Dedifferentiated amniotic fluid mesenchymal stem cell (primary cell): Measurements from ENCODE around the gene SND1.

Experiments
- DNase-seq: peaks from one replicate; pipeline ENCODE4 v3.0.0-alpha.2; 2016; ENCODE audit errors: extremely low spot score

The SND1 gene

GRCh38 chr7:128020159-128020558 lies 368.2 kb downstream of the SND1 start:
- no peak for DNase-seq

- no peak for DNase-seq
Measured at GRCh38 chr7:128021366-128021765, 369.4 kb downstream of the SND1 start.

GRCh38 chr7:128022631-128023532 lies 370.9 kb downstream of the SND1 start:
- peak; percentile 68 for DNase-seq

GRCh38 chr7:128024151-128024550 lies 372.2 kb downstream of the SND1 start:
- no peak for DNase-seq

GRCh38 chr7:128025380-128025779 lies 373.4 kb downstream of the SND1 start:
- no peak for DNase-seq

- DNase-seq = no peak
Measured at GRCh38 chr7:128025819-128026218, 373.8 kb downstream of the SND1 start.

GRCh38 chr7:128026551-128026950 lies 374.6 kb downstream of the SND1 start:
- no peak for DNase-seq

- DNase-seq = no peak
Measured at GRCh38 chr7:128027485-128027980, 375.5 kb downstream of the SND1 start.

GRCh38 chr7:128029405-128029995 lies 377.5 kb downstream of the SND1 start:
- DNase-seq = no peak

GRCh38 chr7:128030263-128030653 lies 378.3 kb downstream of the SND1 start:
- no peak for DNase-seq

- no peak for DNase-seq
Measured at GRCh38 chr7:128030654-128031611, 378.9 kb downstream of the SND1 start, which contains the start of gene LRRC4. LRRC4 (minus strand) TSS chr7:128031437; CDS start chr7:128030640, 797 bp downstream.

- peak; percentile 81 for DNase-seq
Measured at GRCh38 chr7:128031901-128032604, 380.1 kb downstream of the SND1 start.

- DNase-seq = no peak
Measured at GRCh38 chr7:128032605-128033235, 380.7 kb downstream of the SND1 start.

GRCh38 chr7:128033246-128033645 lies 381.3 kb downstream of the SND1 start:
- DNase-seq = no peak

- no peak for DNase-seq
Measured at GRCh38 chr7:128034825-128035224, 382.8 kb downstream of the SND1 start.

GRCh38 chr7:128035712-128036111 lies 383.7 kb downstream of the SND1 start:
- no peak for DNase-seq

- DNase-seq = no peak
Measured at GRCh38 chr7:128036226-128036940, 384.4 kb downstream of the SND1 start.

- DNase-seq = no peak
Measured at GRCh38 chr7:128037081-128037480, 385.1 kb downstream of the SND1 start.

- DNase-seq = no peak
Measured at GRCh38 chr7:128037880-128038619, 386.1 kb downstream of the SND1 start.
